Measurements from ENCODE around the gene NCOA6.

Gene NCOA6

GRCh38 chr20:34825530-34826362, at the start of gene NCOA6:
NCOA6 (minus strand) TSS chr20:34825651; CDS start chr20:34782355, 43,296 bp downstream.
- peak; percentile 87 to 88 for DNase-seq

GRCh38 chr20:34874094-34874654, 48.7 kb upstream of the NCOA6 start:
- peak; percentile 23 to 33 for DNase-seq

- DNase-seq = no peak
Observed at GRCh38 chr20:34873583-34874093, 48.2 kb upstream of the NCOA6 start.

GRCh38 chr20:34872622-34873224, 47.3 kb upstream of the NCOA6 start, which contains the start of gene GGT7:
GGT7 (minus strand) TSS chr20:34872856; CDS start chr20:34872815, 41 bp downstream.
- DNase-seq = peak; percentile 83

GRCh38 chr20:34871966-34872621, 46.6 kb upstream of the NCOA6 start:
- DNase-seq = no peak

GRCh38 chr20:34871320-34871926, 46.0 kb upstream of the NCOA6 start:
- DNase-seq = no peak

GRCh38 chr20:34864216-34864615, 38.8 kb upstream of the NCOA6 start:
- no peak for DNase-seq

GRCh38 chr20:34863421-34863965, 38.0 kb upstream of the NCOA6 start:
- no peak for DNase-seq

GRCh38 chr20:34862724-34863123, 37.3 kb upstream of the NCOA6 start:
- no peak for DNase-seq

- DNase-seq = no peak
Observed at GRCh38 chr20:34861386-34862084, 36.1 kb upstream of the NCOA6 start.

GRCh38 chr20:34859826-34860545, 34.5 kb upstream of the NCOA6 start:
- no peak for DNase-seq

- DNase-seq = no peak
Observed at GRCh38 chr20:34859367-34859766, 33.9 kb upstream of the NCOA6 start.

- DNase-seq = no peak
Observed at GRCh38 chr20:34852298-34852697, 26.8 kb upstream of the NCOA6 start.

- DNase-seq = no peak
Observed at GRCh38 chr20:34850969-34851368, 25.5 kb upstream of the NCOA6 start.

GRCh38 chr20:34849778-34850177, 24.3 kb upstream of the NCOA6 start:
- no peak for DNase-seq

GRCh38 chr20:34848597-34848996, 23.1 kb upstream of the NCOA6 start:
- no peak for DNase-seq

- no peak for DNase-seq
Observed at GRCh38 chr20:34843421-34843820, 18.0 kb upstream of the NCOA6 start.

- no peak for DNase-seq
Observed at GRCh38 chr20:34842143-34842542, 16.7 kb upstream of the NCOA6 start.

GRCh38 chr20:34834459-34834893, 9.0 kb upstream of the NCOA6 start:
- no peak for DNase-seq

GRCh38 chr20:34831936-34832335, 6.5 kb upstream of the NCOA6 start:
- DNase-seq = no peak

- no peak for DNase-seq
Observed at GRCh38 chr20:34829191-34829590, 3.7 kb upstream of the NCOA6 start.

Data from activated CD4-positive, alpha-beta T cell treated with anti-CD3 and anti-CD28 coated beads, Interleukin-2, amount 50 U/mL, for 4 hours (primary cell).